HG03442 (cell line): Measurements from ENCODE around the gene CEP164.

ENCODE experiments used
- ATAC-seq: cut with Tn5 transposase; IDR thresholded peaks from one replicate; pipeline ENCODE4 v1.9.1; 2021; ENCODE audit warnings: mild to moderate bottlenecking, moderate library complexity; ENCODE audit not compliant: unreplicated experiment

Gene CEP164

GRCh38 chr11:117417856-117418255 is 90.2 kb downstream of the CEP164 start:
- no peak for ATAC-seq

- ATAC-seq: no peak
Measured at GRCh38 chr11:117418737-117419481, 91.3 kb downstream of the CEP164 start.

- ATAC-seq: no peak
Measured at GRCh38 chr11:117419482-117420142, 92.0 kb downstream of the CEP164 start.

DNA sequence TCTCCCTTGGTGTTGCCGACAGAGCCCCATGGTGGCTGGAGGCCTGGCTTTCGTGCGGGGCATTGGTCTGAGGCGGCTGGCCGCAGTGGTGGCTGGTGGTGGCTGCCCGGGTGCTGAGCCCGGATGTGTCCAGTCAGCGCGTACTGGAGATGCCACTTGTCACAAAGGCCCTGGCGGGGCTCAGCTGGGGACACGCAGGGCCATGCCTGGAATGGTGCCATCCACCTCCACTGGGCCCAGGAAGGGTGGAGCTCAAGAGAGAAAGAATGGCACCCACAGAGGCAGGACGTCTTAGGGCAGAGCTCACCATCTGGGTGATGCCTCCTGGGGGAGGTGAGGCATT is 92.5 kb downstream of the CEP164 start:
- no peak for ATAC-seq

DNA sequence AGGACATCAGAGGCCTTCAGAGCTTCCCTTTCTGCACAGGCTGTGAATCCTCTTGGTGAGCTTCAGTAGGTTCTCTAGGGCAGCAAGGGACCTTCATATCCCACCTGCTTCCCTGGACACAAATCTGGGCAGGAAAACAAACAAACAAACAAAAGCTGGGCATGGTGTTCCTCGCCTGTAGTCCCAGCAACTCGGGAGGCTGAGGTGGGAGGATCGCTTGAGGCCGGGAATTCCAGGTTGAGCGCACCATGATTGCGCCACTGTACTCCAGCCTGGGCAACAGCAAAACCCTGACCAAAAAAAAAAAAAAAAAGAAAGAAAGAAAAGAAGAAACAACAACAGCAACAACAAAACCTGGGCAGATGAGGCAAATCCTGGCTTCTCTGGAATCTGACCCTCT is 92.9 kb downstream of the CEP164 start:
- no peak for ATAC-seq

GRCh38 chr11:117421041-117421440 is 93.4 kb downstream of the CEP164 start:
- no peak for ATAC-seq

DNA sequence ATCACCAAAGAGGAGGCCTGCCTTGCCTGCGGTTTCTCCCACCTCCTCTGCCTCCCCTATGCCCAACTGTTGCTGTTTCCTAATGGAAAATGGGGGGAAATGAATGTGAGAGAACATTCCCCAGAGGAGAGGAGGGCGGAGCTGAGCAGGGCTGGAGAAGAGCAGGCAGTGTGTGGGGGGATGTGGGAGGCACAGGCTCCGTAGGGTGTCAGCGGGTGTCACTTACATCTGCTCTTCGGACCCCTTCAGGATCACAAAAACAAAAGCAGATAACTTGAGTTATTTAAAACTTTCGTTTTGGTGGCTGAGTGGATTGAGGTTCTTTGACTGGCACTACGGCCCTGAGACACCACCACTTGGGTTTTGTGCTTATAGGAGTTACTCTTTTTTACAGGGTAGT is 93.8 kb downstream of the CEP164 start:
- no peak for ATAC-seq

- ATAC-seq: no peak
Measured at GRCh38 chr11:117423046-117423575, 95.5 kb downstream of the CEP164 start.

- ATAC-seq: no peak
Measured at GRCh38 chr11:117424781-117425180, 97.1 kb downstream of the CEP164 start.

DNA sequence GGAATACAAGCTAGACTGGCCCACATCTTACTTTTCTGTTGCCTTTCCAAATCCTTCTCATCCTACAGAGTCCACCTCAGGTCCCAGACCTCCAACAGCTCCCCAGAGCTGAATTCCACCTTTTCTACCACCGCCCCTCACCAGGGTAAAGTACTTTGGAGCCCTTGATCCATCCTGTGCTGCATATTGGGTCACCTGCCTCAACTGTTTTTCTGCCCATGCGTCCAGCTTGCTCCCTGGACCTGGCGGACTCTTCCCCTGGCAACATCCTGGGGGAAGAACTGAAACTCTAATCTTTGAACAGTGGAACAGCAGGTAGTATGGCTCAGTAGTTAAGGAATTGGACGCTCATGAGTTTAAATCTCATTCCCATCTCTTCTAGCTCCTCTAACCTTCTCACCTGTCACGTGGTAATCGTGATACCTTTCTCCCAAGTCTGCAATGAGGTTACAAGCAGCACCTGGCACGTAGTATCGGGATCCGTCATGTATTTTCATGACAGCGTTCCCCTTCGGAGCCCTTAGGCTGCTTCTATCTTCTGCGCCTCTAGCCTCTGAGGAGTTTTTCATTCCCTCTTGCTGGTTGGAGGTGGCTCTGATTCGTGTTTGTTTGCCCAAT is 98.1 kb downstream of the CEP164 start:
- ATAC-seq: no peak

DNA sequence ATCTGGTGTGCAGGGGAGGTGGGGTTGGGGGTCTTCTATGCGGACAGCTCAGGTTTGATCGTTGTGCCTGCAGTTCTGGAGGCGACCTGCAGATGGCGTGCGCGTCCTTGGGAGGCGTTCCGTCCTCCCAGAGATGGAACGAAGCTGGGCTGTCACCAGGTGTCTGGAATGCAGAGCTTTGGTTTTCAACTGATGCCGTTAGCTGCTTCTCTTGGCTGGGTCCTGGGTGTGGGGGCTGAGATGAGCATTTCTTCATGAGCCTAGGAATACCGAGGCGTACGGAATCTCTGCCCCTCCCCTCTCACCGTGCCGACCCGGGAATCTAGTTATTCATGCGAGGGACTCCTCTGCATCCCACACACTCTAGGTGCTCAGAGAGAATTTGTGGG is 98.6 kb downstream of the CEP164 start:
- ATAC-seq: no peak

DNA sequence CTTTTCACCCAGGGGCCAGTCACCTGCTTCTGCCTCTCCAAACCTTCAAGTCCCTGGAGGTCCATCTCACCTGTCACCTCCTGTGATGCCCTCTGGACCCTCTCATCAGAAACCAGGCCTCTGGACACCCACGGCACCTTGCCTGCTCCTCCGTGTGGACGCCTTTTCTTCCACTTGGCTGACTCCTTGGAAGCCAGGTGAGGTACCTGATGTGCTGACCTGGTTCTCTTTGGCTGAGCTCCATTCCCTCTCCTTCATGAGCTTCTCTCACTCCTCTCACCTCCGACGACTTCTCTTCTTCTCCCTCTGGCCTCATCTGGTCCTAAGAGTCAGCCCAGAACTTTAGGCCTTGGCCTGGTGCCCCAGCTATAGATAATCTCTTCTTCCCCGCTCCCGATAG is 99.3 kb downstream of the CEP164 start:
- no peak for ATAC-seq

GRCh38 chr11:117427356-117427874 is 99.8 kb downstream of the CEP164 start:
- ATAC-seq: no peak

GRCh38 chr11:117428186-117428855 is 100.7 kb downstream of the CEP164 start:
- ATAC-seq: no peak

GRCh38 chr11:117428856-117429229 is 101.2 kb downstream of the CEP164 start:
- ATAC-seq: no peak

DNA sequence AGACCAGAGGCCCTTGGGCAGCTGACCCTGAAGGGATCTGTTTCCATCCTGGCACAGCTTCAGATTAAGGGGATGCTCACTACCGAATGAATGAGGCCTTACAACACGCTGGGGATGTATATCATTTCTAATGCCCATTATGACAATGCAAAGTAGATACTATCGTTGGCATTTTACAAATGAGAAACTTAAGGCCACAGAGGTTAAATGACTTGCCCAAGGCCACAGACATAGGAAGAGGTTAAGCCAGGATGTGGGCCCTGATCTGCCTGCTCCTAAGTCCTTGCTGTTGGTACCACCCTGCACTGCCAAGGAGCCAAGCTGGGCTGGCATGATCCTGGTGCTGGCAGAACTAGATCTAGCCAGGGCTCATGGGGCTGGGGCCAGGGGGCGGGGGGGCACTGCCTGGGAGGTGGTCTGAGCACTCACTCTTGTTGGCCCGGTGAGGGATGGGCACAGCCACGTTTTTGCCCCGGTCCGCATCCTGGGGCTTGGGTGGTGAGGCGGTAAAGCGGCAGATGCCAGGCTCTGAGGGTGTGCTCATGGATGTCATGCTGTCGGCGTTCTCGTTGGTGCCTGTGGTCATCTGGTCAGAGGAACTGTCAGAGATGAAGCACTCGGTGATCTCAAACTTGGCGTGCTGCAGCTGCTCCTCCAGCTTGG is 102.8 kb downstream of the CEP164 start:
- no peak for ATAC-seq

DNA sequence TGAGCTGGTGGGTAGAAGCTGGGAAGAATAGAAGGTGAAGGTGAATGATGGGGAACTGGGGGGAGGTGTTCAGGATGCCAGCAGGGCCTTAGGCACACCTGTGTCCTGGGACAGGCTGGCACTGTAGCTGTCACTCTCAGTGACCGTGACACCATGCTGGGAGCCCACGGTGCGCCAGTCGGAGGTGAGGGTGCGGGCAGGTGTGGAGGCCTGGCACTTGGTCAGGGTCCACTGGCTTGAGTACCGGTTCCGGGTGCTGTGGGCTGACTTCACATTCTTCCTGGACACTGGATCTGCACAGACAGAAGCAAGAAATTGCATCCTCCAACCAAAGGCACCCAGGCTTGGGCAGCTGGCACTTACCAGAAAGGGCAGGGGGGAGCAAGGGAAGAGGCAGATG is 103.8 kb downstream of the CEP164 start:
- no peak for ATAC-seq

DNA sequence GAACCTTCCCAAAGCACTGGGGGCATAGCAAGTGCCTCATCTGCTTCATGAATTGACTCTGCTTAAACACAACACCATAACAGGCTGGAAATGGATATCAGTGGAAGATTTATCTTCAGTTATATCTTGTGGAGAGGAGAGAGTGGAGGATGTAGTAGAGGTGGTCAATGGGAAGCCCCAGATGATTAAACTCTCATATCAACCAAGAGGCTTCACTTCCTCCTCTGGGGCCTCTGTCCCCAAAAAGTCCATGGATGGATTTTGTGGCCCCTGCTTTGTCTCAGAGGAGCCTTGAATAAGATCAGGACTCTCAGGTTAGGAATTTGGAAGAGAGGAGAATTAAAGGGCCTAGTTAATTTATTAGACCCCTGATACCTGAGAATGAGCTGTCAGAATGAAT is 106.1 kb downstream of the CEP164 start:
- no peak for ATAC-seq

GRCh38 chr11:117434481-117434880 is 106.8 kb downstream of the CEP164 start:
- ATAC-seq: no peak

DNA sequence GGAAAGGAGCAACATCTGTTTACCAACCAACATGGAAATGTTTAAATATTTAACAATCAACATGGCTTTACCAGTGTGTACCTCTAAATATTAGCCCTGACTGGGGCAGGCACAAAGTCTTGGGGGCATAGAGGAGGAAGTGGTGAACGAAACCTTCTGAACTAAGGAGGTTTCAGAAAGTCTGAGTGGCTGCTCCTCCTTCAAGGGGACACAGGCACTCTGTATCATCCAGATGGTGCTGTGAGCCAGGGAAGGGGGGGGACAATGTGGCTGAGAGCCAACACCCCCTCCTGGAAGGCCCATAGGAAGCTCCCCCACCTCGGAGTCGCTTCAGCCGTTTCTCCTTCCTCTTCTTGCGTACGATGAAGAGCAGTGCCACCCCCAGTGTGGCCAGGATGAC is 107.7 kb downstream of the CEP164 start:
- no peak for ATAC-seq
